Activated CD4-positive, alpha-beta T cell treated with anti-CD3 and anti-CD28 coated beads for 4 hours (primary cell): ENCODE measurements around the gene SGPP1.
"Not testable (repeated sequence)": the region's sequence is repeated elsewhere in the genome, so short reads cannot be mapped to it uniquely, and the experiment has no call there.

Experiments
- DNase-seq, 2 donors: peaks; one replicate each; pipeline ENCODE4 v3.0.0-alpha.2; 2020

SGPP1 gene

GRCh38 chr14:63727736-63728728 is at the start of gene SGPP1:
TSS of gene SGPP1 (minus strand) at chr14:63728065. CDS start at chr14:63727944, 121 bp downstream.
- DNase-seq, result peak; percentile 56 to 67

- no peak for DNase-seq
Measured at GRCh38 chr14:63777024-63777423, 49.2 kb upstream of the SGPP1 start.

GRCh38 chr14:63773504-63773903 is 45.6 kb upstream of the SGPP1 start:
- no peak for DNase-seq

DNA sequence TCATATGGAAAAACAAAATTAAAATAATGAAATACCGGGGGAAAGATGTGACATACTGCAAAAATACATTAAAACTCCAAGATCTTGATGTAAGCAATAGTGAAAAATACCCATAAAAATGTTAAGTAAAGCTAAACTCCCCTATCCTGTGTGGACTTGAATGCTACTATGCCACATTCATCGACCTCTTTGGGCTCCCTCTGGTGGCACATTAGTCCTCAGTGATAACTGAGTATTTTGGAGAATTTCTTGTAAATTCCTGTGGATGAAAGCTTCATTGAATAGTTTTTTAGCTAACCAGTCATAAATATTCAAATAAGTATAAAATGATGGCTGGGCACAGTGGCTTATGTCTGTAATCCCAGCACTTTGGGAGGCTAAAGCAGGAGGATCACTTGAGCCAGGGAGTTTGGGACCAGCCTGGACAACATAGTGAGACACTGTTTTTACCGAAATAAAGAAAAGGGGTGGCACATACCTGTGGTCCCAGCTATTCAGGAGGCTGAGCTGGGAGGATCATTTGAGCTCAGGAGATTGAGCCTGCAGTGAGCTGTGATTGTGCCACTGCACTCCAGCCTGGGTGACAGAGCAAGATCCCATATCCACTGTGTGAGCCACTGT is 42.4 kb upstream of the SGPP1 start:
- peak; percentile 53 to 59 for DNase-seq

DNA sequence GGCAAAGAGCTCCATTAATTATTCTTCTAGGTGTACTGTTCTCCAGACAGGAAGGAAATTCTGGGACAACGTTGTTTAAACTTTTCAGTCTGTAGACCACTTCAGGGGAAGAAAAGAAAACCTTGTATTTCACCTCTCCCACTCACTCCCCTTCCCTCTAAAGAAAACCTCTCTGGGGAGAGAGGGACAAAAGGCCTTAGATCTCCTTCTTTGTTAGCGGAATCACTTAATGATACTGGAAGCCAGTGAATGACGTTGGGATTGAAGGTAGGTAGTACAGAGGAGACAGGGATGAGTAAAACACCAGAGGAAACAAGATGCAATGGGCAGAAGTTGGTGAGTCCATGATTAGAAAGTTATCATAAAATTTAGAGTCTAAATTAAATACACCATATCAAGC is 38.7 kb upstream of the SGPP1 start:
- DNase-seq, result no peak

- no peak for DNase-seq
Measured at GRCh38 chr14:63764620-63765139, 36.8 kb upstream of the SGPP1 start.

DNA sequence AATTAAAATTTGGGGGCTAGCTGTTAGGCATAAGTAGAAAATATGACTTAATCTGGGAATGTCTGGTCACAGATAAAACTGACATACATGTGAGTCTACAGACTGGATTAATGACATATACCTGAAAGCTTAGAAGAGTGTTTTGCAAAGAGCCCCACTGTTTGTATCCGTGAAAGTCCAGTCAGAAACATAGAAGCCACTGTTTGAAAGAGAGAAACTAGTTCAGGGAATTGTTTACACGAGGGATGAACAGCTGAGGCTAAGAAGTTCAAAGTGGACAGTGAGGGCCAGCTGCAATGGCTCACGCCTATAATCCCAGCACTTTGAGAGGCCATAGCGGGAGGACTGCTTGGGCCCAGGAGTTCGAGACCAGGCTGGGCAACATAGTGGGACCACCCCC is 36.2 kb upstream of the SGPP1 start:
- no peak for DNase-seq

GRCh38 chr14:63761351-63762117 is 33.7 kb upstream of the SGPP1 start:
- DNase-seq, result no peak

DNA sequence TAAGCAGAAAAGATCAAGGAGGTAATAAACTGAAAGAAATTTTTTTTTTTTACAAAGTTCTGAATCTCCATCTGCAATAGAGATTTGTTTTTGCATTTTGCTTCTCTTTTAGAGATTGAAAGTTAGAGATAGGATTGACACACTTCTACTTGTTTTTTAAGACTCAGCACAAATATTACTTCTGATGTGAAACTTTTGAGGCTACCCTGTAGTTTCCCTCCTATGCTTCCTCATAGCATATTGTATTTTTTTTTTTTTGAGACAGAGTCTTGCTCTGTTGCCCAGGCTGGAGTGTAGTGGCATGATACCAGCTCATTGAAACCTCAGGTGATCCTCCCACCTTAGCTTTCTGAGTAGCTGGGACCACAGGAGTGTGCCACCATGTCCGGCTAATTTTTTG is 32.1 kb upstream of the SGPP1 start:
- no peak for DNase-seq

DNA sequence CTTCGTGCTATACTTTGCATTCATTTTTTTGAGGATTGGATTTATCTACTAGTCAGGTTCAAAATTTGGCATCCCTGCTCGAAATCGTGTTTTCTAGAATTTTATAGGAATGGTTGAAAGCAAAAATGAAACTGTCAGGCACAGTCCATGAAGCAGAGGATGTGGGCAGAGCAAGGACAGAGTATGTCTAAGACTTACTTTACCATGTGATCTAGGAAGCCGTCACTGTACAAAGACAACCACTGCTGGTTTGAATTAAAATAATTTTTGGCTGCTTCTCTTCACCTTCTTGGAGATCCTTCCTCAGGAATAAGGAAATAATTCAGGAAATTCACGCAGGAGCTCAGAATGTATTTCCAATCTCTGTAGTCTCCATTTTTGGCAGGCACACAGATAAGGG is 31.6 kb upstream of the SGPP1 start:
- peak in 1 of 2 donors; percentile 6 for DNase-seq

- no peak for DNase-seq
Measured at GRCh38 chr14:63757211-63757610, 29.3 kb upstream of the SGPP1 start.

DNA sequence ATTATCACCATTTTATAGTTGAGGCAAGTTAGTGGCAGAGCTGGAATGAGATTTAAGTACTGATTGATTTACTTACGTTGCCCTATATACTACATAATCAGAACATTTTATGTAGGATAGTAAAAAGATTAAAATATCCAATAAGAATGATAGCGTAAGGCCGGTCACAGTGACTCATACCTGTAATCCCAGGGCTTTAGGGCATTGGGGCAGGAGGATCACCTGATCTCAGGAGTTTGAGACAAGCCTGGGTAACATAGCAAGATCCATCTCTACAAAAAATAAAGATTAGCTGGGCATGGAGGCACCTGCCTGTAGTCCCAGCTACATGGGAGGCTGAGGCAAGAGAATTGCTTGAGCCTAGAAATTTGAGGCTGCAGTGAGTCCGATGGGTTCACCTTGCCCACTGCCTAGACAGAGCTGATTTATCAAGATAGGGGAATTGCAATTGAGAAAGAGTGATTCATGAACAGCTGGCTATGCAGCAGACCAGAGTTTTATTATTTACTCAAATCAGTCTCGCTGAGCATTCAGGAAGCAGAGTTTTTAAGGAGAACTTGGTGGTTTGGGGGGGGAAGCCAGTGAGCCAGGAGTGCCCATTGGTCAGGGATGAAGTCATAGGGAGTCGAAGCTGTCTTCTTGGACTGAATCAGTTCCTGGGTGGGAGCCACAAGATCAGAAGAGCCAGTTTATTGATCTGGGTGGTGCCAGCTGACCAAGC is 24.7 kb upstream of the SGPP1 start:
- DNase-seq, result no peak

GRCh38 chr14:63751076-63751475 is 23.2 kb upstream of the SGPP1 start:
- not testable (repeated sequence) for DNase-seq

DNA sequence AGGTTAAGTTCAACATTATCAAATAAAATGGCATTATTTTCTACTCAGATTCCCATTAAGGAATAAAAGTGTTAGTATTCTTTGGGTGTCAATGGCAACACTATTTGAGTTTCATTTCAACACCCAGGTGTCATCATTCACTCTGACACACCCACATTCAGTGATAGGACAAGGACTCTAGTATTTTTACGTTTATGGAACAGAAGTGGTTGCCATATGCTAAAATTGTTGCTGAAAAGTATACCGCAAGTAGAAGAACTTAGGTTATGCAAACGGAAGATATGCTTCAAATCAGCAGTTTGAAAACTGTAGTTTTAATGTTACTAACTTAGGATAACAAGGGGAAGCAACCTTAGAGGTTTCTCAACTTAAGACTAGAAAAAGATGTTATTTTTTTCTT is 20.0 kb upstream of the SGPP1 start:
- DNase-seq, result no peak

DNA sequence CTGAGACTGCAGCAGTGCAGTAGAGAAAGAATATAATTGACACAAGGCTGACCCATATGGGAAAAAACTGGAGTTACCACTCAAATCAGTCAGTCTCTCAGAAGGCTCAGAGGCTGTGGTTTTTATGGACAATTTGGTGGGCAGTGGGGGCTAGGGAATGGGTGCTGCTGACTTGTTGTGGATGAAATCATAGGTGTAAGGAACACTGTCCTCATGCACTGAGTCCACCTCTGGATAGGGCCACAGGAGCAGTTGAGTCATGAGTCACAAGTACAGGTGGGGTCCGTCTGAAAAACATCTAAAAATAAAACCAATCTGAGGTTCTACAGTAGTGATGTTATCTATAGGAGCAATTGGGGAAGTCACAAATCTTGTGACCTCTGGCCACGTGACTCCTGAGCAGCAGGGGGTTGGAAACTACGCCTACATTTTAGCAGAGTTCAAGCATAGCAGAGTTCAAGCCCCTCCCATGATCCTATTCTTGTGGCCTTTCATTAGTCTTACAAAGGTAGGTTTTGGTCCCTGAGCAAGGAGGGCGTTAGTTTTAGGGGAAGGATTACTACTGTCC is 18.1 kb upstream of the SGPP1 start:
- peak; percentile 10 to 12 for DNase-seq

GRCh38 chr14:63745272-63745671 is 17.4 kb upstream of the SGPP1 start:
- DNase-seq, result no peak

DNA sequence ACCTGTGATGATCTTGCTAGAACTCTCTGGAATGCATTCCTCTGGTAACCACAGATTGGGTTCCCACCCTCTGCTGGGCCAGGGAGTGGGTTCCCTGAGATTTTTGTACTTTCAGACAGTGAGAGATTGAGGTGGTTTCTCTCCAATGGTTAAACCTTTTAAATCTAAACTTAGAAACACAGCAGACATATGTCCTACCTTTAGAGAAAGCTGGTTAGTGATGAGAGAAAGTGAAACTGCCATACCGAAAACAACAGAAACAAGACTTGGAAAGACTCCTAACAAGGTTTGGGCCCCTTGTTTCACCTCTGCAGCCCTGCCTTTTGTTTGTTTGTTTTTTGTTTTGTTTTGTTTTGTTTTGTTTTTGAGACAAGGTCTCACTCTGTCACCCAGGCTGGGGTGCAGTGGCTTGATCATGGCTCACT is 9.7 kb upstream of the SGPP1 start:
- DNase-seq, result no peak

- DNase-seq, result no peak
Measured at GRCh38 chr14:63735720-63736119, 7.9 kb upstream of the SGPP1 start.

- DNase-seq, result no peak
Measured at GRCh38 chr14:63730659-63731058, 2.8 kb upstream of the SGPP1 start.

GRCh38 chr14:63727231-63727735 is 582 bp downstream of the SGPP1 start:
- peak in 1 of 2 donors; percentile 4 for DNase-seq

- no peak for DNase-seq
Measured at GRCh38 chr14:63726499-63726898, 1.4 kb downstream of the SGPP1 start.
